ENCODE data around the gene DOCK7.

The DOCK7 gene

DNA sequence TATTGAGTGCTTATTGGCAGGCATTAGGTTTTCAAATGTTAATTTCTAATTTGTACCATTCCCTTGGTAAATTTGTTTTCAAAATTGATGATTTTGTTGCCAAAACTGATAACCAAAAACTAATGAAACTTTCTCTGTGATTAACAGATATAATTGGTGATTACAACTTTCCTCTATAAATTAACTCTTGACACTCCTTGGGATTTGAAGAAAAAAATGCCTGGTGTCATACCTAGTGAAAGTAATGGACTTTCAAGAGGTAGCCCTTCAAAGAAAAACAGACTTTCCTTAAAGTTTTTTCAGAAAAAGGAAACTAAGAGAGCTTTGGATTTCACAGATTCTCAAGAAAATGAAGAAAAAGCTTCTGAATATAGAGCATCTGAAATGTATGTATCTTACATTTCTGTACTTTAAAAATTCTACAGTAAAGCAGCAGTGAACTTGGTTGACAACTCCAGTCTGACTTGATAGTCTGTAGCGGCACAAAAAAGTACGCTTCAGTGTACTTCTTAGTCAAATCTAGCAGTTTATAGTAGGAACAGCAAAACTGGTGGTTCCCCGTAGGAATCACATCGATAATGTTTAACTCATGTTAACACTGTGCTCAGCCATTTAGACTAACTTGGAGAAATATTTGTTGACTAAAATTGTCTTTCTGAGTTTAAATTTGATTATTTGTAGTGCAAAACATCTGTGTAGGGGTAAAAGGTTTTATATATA, 248.4 kb downstream of the DOCK7 start:
- no peak for DNase-seq

DNA sequence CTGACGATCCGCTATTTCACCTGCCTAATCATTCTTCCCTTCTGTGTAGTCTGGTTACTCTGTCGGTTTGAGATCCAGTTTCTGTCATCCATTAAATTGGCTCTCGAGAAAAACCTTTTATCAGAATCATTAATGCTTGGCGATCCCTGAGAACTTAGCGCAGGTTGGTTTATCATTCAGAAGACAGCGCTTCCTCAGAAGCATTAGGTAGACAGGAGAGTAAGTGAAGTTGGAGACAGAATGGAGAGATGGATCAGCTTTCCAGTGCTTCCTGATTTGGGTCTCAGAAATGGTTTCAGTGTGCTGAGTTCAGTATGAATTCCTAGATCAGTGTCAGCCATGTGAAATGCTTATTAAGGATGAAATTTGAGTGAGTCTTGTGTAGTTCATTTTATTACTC, 250.0 kb downstream of the DOCK7 start:
- no peak for DNase-seq

DNA sequence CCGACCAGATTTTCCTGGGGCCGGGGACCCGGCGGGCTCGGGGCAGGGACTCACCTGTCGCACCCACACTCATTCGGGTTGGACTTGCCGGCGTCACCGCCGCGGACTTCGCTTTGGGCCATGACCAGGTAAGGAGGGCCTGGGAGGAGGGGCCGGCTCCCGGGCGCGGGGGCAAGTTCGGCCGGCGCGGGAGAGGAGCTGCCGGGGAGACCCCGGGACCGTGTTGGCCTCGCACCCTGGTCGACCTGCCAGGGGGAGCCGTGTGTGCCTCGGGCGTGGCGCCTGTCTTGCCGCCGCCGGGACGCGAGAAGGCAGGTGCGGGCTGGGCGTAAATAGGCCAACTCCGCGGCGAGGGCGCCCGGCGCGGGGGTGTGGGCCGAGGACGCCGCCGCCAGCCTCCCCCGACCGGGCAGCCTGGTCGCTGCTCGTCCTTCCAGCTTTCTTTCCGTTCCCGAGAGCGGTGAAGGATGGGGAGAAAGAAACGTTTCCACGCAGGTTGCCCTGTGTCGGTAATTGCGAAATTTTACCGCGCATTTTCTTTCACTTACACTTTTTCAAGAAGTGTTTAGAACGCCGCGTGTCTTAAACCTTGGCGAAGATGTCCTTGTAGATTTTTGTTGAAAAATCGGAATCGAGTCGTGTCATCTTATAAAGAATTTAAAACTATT, 250.8 kb downstream of the DOCK7 start:
- DNase-seq, result no peak

DNA sequence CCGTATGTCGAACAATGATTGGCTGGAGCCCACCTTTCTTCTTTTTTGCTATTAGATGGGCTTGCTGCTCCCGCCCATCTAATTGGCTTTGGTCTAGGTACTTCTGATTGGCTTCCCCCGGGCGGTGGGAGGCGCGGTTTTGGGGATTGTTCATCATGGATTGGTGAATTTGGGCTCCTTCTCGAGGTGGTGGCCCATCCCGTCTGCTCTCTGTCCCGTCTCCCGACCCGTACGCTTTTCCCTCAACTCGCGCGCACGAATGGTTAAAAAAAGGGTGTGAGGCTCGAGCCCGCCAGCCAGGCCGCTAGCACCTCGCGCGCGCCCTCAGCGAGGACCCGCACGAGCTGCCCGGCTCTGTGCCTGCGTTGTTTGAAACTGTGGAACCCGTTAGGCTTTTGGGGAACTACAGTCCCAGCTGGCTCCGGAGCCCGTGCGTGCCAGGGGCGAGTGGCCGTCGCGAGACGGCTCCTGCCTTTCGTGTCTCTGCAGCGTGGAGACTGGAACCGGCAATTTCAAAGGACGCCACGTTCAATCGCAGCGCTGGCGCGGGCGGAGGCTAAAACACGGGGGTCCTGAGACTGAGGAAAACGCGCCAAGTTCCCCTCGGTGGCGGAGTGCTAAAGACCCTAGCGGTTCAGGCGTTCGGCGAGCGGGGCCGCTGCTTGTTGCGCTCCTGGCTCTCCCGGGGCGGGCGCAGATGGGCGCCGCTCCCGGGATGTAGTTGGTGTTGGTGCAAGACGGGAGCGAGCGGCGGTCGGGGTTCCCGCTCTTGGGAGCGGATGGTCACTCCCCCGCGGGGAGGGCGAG, 251.5 kb downstream of the DOCK7 start, which contains the start of gene USP1:
TSS of gene USP1 (plus strand) at position 584 of the 807 bp plus-strand sequence. CDS start 2,819 bp downstream, outside the sequence.
- peak; percentile 100 for DNase-seq

DNA sequence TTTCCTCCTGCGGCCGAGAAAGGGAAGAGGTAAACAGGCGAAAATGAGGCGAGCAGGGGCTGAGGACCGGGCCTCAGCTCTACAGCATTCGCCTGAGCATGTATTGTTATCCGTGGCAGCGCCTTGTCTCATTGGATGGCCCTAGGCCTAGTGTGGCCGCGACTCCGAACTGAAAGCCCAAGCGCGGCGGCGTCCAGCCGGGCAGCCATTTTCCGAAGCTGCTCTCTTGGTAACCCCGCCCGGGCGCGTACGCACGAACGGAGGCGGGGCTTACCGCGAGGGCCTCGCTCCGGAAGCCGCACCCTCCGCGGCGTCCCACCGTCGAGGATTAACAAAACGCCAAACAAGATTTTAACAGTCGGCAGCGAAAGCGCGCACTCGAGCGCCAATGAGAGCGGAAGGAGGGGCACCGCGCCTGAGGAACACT, 252.1 kb downstream of the DOCK7 start:
- no peak for DNase-seq

DNA sequence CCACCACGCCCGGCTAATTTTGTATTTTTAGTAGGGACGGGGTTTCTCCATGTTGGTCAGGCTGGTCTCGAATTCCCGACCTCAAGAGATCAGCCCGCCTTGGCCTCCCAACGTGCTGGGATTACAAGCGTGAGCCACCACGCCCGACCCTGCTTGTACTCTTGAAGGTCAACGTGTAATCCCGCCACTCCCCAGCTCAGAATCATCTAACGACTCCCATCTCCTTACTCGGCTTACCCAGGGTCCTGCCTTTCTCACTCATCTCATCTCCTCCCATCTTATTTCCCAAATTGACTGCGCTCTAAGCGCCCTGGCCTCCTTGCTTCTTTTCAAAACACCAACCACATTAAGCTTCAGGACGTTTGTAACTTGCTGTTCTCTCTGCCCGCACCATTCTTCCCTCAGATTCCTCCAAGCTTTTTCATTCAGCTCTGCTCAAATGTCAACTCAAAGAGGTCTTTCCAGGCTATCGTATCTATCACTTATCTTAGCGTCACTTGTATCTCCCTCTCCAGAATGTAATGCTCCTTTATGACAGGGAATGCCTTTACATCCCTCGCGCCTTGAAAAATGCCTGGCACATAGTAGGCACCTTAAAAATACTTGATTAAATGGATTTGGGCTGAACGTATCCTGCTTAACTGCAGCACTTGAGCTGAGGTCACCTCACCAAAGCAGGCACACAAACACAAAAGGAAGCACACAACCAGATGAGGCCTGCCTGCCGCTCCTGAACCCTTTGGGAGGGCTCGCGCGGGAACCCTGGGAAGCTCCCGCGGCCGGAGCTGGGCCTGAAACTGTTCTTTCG, 252.8 kb downstream of the DOCK7 start:
- peak; percentile 38 for DNase-seq

DNA sequence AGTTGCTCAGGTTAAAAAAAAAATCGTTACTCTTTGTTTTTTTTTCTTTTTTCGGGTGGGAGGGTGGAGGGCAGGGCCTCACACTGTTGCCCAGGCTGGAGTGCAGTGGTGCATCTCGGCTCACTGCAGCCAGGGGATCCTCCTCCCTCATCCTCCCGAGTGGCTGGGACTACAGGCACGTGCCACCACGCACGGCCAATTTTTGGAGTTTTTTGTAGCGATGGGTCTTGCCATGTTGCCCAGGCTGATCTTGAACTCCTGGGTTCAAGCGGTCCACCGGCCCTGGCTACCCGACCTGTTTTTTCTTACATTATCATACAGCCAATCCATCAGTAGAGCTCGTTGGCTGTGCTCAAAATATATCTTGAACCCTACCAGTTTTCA, 253.6 kb downstream of the DOCK7 start:
- no peak for DNase-seq

DNA sequence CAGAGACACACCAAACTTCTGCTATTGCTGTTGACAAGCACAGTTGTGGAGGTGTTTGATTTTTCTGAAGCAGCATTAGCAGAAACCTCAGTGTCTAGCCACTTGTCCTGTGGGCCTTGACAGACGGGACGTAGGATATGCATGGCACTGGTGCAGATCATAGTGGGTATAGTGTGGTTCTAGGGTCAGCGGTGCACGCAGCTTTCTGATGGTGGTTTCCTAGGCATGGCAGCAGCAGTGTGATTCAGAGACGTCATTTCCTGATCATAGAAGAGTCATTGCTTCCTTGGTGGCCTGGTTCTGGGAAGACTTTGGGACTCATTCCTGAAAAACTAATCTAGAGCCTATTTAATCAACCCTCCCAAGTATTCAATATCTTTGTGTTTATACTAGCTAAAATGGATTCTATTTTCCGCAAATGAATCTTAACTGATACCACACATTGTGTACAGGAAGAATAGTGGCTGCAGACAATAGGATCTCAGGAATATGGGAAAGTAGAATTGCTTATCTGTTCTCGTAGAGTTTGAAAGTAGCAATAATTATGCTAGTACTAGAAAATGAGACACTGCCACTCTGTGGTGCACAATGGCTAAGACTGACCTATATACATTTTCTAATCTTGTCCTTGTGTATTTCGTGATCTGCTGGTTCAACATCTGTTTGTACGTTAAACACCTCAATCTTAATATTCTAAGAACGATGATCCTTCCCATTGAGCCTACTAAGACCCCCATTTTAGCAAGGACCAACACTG, 254.1 kb downstream of the DOCK7 start:
- DNase-seq, result no peak

DNA sequence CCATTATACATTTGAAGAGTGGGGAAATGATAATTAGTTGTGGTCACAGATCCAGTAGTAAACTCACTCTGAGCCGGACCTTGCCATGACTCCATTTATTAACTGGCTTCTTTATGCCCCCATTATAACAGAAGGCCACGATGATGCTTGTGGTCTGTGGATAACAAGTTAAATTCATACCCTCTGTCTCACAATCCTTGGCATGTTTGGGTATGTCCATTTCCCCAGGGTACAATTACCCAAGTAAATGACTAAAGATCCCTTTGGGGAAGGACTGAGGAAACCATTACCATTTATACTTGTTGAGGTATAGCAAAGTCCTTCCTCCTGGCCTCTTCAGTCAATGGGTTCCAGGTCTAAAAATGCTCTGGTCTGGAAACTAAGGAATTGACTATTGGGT, 258.6 kb downstream of the DOCK7 start:
- no peak for DNase-seq

DNA sequence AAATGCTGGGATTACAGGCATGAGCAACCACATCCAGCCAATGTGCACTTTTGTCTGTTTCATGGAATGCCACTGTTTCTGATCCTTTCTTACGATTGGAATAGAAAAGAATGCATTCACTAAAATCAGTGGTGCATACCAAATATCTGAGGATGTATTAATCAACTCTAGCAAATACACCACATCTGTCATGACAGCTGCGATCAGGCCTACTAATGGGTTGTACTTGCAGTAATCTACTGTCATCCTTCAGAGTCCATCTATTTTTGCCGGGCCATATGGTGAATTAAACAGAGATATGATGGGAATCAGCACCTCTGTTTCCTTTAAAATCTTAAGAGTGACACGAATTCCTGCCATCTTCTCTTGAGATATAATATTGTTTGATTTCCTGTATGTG, 259.8 kb downstream of the DOCK7 start:
- no peak for DNase-seq

DNA sequence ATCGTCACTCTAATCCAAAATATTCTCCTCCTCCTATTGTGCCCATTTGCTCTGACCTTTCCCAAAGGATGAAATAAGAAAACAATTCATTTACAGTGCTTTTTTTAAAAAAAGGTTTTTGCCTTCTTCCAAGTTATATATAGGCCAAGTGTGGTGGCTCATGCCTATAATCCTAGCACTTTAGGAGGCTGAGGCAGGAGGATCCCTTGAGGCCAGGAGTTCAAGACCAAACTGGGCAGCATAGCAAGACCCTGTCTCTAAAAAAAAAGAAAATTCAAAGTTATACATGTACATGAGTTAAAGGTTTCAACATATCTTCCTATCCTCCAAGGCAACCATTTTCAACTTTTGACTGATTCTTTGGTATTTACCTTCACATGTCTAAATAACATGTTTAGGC, 261.4 kb downstream of the DOCK7 start:
- no peak for DNase-seq

DNA sequence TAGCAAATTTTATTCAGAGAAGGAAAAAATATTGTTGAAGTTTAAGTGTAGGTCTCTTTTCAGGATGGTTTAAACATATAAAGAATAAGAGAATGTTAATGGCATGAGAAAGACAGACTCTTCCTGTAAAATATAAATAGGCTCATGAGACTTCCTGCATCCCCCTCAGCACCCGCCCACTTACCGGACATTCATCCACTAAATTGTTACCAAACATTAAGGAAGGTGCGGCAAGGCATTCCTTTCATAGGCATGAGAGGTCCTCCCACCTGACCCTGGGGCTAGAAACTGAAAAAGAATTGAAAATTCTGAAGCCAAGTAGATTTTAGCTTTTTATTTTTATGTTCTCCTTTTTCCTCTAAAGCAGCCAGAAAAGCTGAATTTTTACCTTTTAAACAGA, 261.9 kb downstream of the DOCK7 start:
- no peak for DNase-seq

DNA sequence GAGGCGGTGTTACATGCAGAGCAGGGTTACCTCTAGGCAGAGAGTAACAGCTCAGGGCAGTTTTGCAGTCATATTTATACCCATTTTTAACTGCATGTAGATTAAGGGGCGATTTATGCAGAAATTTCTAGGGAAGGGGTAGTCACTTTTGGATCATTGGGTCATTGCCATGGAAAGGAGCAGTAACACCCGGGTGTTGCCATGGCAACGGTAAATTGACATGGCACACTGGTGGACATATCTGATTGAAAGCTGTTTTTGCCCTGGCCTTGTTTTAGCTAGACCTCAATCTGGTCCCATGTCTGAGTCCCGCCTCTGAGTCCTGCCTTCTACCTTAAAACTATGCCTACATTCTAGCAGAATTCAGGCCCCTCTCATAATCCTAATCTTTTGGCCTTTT, 263.1 kb downstream of the DOCK7 start:
- no peak for DNase-seq

DNA sequence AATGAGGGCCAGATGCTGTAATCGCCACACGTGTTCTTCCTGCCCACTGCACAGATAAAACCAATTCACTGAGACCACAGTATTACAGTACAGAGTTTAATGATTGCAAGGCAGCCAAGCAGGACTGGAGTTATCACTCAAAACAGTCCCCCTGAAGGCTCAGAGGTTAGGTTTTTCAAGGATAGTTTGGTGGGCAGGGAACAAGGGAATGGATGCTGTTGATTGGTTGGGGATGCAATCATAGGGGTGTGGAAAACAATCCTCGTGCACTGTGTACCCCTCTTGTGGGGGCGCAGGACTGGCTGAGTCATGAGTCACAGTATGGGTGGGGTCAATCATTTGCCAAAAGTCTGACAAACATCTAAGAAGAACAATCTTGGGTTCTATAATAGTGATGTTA, 263.8 kb downstream of the DOCK7 start:
- DNase-seq, result no peak

DNA sequence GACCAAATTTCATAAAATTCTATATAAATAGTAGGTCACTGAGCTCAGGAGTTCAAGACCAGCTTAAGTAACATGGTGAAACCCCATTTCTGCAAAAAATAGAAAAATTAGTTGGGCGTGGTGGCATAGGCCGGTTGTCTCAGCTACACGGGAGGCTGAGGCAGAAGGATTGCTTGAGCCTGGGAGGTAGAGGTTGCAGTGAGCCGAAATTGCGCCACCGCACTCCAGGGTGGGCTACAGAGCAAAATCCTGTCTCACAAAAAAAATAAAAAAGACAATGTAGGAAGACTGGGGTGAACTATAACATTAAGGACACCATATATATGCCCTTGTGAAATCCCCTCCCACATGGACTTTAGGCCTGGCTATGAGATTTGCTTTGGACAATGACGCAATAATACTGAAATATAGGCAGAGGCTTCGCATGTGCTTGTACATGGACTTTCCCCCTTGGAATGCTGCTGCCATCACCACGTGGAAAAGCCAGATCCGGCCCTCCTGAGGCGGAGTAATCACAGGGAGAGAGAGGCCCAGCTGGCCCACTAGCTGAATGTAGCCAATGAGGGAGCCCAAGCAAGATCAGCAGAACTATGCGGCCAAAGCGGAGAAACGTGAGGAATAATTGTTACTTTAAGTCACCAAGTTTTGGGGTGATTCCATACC, 264.5 kb downstream of the DOCK7 start:
- DNase-seq, result no peak

DNA sequence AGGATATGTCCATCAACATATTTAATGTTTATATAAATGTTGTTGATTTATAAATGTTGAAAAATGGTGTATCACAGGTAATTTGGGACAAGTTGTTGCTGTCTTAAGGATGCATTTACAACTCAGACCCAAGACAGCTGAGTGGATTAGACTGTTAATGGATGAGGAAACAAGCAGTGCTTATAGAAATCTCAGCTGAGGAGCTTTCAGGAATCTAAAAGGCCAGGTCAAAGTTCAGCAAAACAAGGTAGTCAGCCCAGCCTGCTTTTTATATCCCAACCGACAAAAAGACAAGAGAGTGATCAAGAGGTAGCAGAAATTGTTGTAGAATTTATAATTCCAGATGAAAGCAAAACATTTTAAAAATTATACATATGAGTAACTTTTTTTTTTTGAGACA, 268.0 kb downstream of the DOCK7 start:
- DNase-seq, result no peak

DNA sequence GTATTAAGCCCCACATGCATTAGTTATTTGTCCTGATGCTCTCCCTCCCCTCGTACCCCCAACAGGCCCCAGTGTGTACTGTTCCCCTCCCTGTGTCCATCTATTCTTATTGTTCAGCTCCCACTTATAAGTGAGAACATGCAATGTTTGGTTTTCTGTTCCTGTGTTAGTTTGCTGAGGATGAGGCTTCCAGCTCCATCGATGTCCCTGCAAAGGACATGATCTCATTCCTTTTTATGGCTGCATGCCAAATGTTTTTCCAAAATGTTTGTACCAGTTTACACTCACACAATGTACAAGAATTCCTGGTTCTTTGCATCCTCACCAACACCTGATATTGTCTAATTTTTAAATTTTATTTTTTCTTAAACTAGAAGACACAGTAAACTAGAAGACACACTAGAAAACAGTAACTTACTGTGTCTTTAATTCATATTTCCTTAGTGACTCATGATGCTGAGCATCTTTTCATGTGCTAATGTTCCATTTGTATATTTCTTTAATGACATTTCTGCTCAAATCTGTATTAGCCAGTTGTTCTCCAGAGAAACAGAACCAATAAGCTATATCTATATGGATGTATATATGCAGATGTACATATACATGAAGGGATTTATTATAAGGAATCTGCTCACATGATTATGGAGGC, 270.7 kb downstream of the DOCK7 start:
- DNase-seq, result no peak

DNA sequence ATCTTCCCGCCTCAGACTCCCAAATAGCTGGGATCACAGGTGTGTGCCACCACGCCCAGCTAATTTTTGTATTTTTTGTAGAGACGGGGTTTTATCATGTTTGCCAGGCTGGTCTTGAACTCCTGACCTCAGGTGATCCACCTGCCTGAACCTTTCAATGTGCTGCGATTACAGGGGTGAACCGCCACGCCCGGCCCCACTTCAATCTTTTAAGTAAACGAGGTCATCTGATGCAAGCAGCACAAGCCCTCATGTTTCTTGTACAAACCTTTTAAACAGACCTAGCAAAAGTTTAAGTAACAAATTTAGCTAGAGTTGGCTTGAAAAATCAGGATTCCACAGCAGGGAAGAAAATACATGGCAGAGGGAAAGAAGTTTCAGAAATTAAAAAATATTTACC, 272.5 kb downstream of the DOCK7 start:
- DNase-seq, result no peak

DNA sequence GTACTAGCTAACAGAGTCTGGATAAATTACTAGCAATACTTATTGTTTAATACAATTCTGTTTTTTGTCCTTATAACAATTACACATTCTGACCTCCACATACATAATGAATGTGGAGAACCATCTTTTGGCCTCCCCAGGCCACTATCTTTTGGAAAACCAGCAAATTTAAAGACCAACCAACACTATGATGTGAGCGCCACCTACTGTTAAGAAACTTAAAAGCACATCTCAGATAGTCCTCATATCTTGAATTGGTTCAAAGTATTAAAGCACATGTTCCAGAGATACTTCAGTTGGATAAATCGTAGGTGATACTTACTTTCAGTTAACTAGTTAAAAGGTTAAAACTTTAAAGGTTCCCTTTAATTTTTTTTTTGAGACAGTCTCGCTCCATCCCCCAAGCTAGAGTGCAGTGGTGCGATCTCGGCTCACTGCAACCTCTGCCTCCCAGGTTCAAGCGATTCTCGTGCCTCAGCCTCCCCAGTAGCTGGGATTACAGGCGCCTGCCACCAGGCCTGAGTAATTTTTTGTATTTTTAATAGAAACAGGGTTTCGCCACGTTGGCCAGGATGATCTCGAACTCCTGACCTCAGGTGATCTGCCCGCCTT, 280.7 kb downstream of the DOCK7 start:
- DNase-seq, result no peak

DNA sequence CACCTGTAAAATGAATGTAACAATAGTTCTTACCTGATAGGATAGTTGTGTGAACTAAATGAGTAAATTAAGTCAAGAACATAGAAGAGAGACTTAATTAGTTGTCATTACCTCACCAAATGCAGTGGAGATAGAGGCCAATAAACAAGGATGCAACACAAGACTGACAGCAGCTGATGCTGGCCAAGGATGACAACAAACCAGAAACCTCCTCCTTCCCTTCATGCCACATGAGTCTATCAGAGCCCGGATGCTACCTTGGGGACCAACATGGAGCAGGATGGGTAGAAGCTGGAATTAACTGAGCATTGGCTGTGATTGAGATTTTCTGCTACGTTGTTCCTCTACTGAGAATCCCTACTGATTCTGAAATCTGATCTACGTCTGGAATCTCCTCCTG, 281.6 kb downstream of the DOCK7 start:
- no peak for DNase-seq

DNA sequence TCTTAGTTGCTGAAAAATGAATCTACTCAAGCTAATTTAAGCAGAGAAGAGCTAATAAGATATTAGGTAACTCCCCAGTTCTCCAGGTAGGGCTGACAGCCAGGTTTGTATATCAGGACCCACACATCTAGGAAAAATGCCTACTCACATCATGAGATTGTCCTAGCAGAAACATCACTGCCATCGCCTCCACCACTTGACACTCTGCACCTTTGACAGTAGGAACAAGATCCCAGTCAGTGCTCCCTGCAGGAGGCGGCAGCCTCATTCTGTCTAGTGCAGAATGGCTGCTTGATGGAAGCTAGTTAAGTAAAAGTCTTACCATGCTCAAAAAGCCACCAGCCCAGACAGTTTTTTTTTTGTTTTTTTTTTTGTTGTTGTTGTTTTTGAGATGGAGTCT, 282.9 kb downstream of the DOCK7 start:
- DNase-seq, result no peak
